IMR-90 (cell line): ENCODE measurements around the gene PAEP.

Experiments used
- BHLHE40 ChIP-seq: fragments of 150-350 bp; IDR thresholded peaks from 2 replicates; pipeline ENCODE4 v1.6.1; 2016; ENCODE audit warnings: mild to moderate bottlenecking, low read depth, low read length
- CEBPB ChIP-seq: IDR thresholded peaks from 2 replicates; pipeline ENCODE4 v1.6.1; 2012; ENCODE audit warnings: low read depth, low read length, improper control_type of control experiment
- CHD1 ChIP-seq: IDR thresholded peaks from 2 replicates; pipeline ENCODE4 v1.6.1; 2012; ENCODE audit warnings: low read depth, low read length, improper control_type of control experiment
- FOS ChIP-seq: fragments of 150-350 bp; IDR thresholded peaks from 2 replicates; pipeline ENCODE4 v1.6.1; 2016; ENCODE audit warnings: low read depth, low read length
- MAFK ChIP-seq: IDR thresholded peaks from 2 replicates; pipeline ENCODE4 v1.6.1; 2012; ENCODE audit warnings: low read depth, low read length, improper control_type of control experiment
- MXI1 ChIP-seq: IDR thresholded peaks from 2 replicates; pipeline ENCODE4 v1.6.1; 2012; ENCODE audit warnings: low read depth, mild to moderate bottlenecking, low read length, moderate library complexity, borderline replicate concordance
- NFE2L2 ChIP-seq: fragments of 150-350 bp; IDR thresholded peaks from 2 replicates; pipeline ENCODE4 v1.6.1; 2016; ENCODE audit warnings: low read depth, mild to moderate bottlenecking, low read length
- POLR2A ChIP-seq: IDR thresholded peaks from 2 replicates; pipeline ENCODE4 v1.6.1; 2012; ENCODE audit warnings: mild to moderate bottlenecking, low read depth, low read length
- RAD21 ChIP-seq: IDR thresholded peaks from 2 replicates; pipeline ENCODE4 v1.6.1; 2012; ENCODE audit warnings: low read length, improper control_type of control experiment
- RCOR1 ChIP-seq: IDR thresholded peaks from 2 replicates; pipeline ENCODE4 v1.6.1; 2012; ENCODE audit warnings: mild to moderate bottlenecking, low read length, improper control_type of control experiment; ENCODE audit not compliant: insufficient replicate concordance
- RFX5 ChIP-seq: IDR thresholded peaks from 2 replicates; pipeline ENCODE4 v1.8.0; 2012; ENCODE audit warnings: low read depth, mild to moderate bottlenecking, low read length, moderate library complexity
- TF ChIP-seq, protein P1 (sequence below): conservative IDR thresholded peaks from 2 replicates; pipeline ENCODE4 v1.5.1; 2012; ENCODE audit warnings: mild to moderate bottlenecking, low read depth, low read length, improper control_type of control experiment
- TF ChIP-seq, protein P2 (sequence below): fragments of 150-350 bp; IDR thresholded peaks from 2 replicates; pipeline ENCODE4 v1.6.1; 2017; ENCODE audit warnings: mild to moderate bottlenecking, antibody characterized with exemption, low read length, low read depth
- TF ChIP-seq, protein P3 (sequence below): fragments of 150-350 bp; IDR thresholded peaks from 2 replicates; pipeline ENCODE4 v1.6.1; 2016; ENCODE audit warnings: low read depth, mild to moderate bottlenecking, low read length, moderate library complexity, borderline replicate concordance

DNA sequence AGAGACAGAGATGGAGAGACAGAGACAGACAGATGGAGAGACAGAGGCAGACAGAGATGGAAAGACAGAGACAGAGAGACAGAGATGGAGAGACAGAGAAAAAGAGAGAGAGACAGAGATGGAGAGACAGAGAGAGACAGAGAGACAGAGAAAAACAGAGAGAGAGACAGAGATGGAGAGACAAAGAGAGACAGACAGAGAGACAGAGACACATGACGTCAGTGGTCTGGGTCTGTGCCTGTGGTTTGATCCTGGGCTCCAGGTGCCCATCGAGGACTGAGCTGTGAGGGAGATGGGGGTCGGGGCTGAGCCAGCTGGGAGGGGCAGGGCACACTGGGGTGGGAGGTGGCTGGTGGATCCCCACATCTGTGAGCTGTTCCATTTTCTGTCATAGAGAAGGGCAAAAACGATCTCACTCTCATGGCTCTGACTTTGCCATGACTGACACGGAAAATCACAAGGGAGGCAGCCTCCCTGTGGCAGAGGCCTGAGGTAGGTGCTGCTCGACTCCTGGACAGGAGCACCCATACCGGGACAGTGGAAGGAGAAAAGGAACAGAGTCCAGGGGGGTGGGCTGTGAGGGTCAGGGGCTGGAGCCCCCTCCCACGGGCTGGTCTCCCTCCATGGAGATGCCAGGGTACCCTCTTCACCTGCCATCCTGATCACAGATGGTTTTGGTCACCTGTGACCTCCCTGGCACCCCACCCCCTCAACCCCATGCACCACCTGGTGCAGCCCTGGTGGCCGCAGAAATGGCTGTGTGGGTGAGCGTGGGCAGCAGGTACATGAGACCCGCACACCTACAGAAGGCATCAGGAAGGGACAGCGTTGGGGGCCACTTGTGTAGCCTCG is 49.0 kb downstream of the PAEP start:
- TF ChIP-seq, protein P1, sequence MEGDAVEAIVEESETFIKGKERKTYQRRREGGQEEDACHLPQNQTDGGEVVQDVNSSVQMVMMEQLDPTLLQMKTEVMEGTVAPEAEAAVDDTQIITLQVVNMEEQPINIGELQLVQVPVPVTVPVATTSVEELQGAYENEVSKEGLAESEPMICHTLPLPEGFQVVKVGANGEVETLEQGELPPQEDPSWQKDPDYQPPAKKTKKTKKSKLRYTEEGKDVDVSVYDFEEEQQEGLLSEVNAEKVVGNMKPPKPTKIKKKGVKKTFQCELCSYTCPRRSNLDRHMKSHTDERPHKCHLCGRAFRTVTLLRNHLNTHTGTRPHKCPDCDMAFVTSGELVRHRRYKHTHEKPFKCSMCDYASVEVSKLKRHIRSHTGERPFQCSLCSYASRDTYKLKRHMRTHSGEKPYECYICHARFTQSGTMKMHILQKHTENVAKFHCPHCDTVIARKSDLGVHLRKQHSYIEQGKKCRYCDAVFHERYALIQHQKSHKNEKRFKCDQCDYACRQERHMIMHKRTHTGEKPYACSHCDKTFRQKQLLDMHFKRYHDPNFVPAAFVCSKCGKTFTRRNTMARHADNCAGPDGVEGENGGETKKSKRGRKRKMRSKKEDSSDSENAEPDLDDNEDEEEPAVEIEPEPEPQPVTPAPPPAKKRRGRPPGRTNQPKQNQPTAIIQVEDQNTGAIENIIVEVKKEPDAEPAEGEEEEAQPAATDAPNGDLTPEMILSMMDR: no peak
- TF ChIP-seq RAD21: no peak
- TF ChIP-seq, protein P2, sequence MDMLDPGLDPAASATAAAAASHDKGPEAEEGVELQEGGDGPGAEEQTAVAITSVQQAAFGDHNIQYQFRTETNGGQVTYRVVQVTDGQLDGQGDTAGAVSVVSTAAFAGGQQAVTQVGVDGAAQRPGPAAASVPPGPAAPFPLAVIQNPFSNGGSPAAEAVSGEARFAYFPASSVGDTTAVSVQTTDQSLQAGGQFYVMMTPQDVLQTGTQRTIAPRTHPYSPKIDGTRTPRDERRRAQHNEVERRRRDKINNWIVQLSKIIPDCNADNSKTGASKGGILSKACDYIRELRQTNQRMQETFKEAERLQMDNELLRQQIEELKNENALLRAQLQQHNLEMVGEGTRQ: no peak
- no peak for TF ChIP-seq MXI1
- no peak for TF ChIP-seq CEBPB
- no peak for TF ChIP-seq BHLHE40
- no peak for TF ChIP-seq POLR2A
- TF ChIP-seq RFX5: no peak
- no peak for TF ChIP-seq MAFK
- no peak for TF ChIP-seq RCOR1
- TF ChIP-seq, protein P3, sequence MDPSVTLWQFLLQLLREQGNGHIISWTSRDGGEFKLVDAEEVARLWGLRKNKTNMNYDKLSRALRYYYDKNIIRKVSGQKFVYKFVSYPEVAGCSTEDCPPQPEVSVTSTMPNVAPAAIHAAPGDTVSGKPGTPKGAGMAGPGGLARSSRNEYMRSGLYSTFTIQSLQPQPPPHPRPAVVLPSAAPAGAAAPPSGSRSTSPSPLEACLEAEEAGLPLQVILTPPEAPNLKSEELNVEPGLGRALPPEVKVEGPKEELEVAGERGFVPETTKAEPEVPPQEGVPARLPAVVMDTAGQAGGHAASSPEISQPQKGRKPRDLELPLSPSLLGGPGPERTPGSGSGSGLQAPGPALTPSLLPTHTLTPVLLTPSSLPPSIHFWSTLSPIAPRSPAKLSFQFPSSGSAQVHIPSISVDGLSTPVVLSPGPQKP: no peak
- TF ChIP-seq CHD1: no peak
- TF ChIP-seq FOS: no peak
- TF ChIP-seq NFE2L2: no peak
